Measurements from ENCODE around the gene C21orf58.

GRCh38 chr21:46372014-46372485 is 48.4 kb upstream of the C21orf58 start:
- no peak for TF ChIP-seq CTCF (conservative IDR thresholded peaks at IDR 0.05; ENCODE audit: low read length)
- no peak for TF ChIP-seq EZH2phosphoT487 (IDR thresholded peaks at IDR 0.05; ENCODE audit: borderline replicate concordance, low read depth, low read length)

Measured in OCI-LY7 (cell line).